B cell (primary cell): ENCODE results near the gene ANKRD29. TPM values are rescaled to one million over a fixed set of nuclear protein-coding genes. Genes with fewer than 3 reads are reported as not detected.

Experiments
- ATAC-seq: fragments of 200-7000 bp; cut with Tn5 transposase; one replicate; pipeline ENCODE4 v1.10.0; 2021; ENCODE audit warnings: low read depth, mild to moderate bottlenecking, moderate number of reproducible peaks, moderate library complexity
- CTCF ChIA-PET: fragments of 350-600 bp; sonication (Branson Sonifier 250); formaldehyde crosslinking; loops from one replicate; lab custom pipeline; 2021; ENCODE audit warnings: antibody characterized with exemption, inconsistent platforms; lab: Charles Lee
- POLR2A ChIA-PET: fragments of 350-600 bp; sonication (Branson Sonifier 250); formaldehyde crosslinking; loops from one replicate; lab custom pipeline; 2021; ENCODE audit warnings: antibody characterized with exemption; lab: Charles Lee
- DNase-seq: peaks from one replicate; pipeline ENCODE4 v3.0.0; 2013
- H2AFZ ChIP-seq: 2 replicates; pipeline ENCODE4 v1.6.1; 2012; ENCODE audit warnings: mild to moderate bottlenecking, low read depth, low read length; ENCODE audit not compliant: insufficient read depth, poor library complexity, severe bottlenecking
- H3K27ac ChIP-seq, 2 donors: 1 replicate in 1 of 2; 2 replicates in 1 of 2; pipeline ENCODE4 v1.5.1; 2012 to 2013; ENCODE audit warnings: low read length in 2 of 2, mild to moderate bottlenecking in 2 of 2, moderate library complexity in 1 of 2
- H3K27me3 ChIP-seq, 4 experiments: fragments of 200-600 bp in 1 of 4; sonication (generic) in 1 of 4; replicated peaks in 1 of 4; 1 replicate in 2 of 4; 2 replicates in 2 of 4; pipeline versions ENCODE4 v1.6.1 to v1.7.0; 2013 to 2016; ENCODE audit warnings: low read length in 3 of 4, mild to moderate bottlenecking in 2 of 4, mixed read lengths in 1 of 4, moderate library complexity in 1 of 4; ENCODE audit not compliant: insufficient read depth in 4 of 4, control insufficient read depth in 3 of 4; ENCODE audit errors: control extremely low read depth in 1 of 4
- H3K36me3 ChIP-seq, 2 experiments: replicated peaks in 1 of 2; 1 replicate in 1 of 2; 2 replicates in 1 of 2; pipeline versions ENCODE4 v1.6.1 to v1.7.1; 2013; ENCODE audit warnings: low read length in 1 of 2; ENCODE audit not compliant: insufficient read depth in 2 of 2, control insufficient read depth in 1 of 2; ENCODE audit errors: control extremely low read depth in 1 of 2, extremely low read depth in 1 of 2
- H3K4me1 ChIP-seq, 2 donors: fragments of 200-600 bp in 1 of 2; sonication (generic) in 1 of 2; 1 replicate in 1 of 2; 2 replicates in 1 of 2; pipeline versions ENCODE4 v1.5.1 to v1.6.1; 2013 to 2017; ENCODE audit warnings: low read length in 2 of 2; ENCODE audit not compliant: control insufficient read depth in 2 of 2, insufficient read depth in 2 of 2
- H3K4me2 ChIP-seq: replicated peaks from 2 replicates; pipeline ENCODE3; 2012; ENCODE audit warnings: mild to moderate bottlenecking, low read depth, low read length; ENCODE audit not compliant: poor library complexity, severe bottlenecking
- H3K4me3 ChIP-seq, 5 experiments: fragments of 200-600 bp in 1 of 5; sonication (generic) in 1 of 5; 1 replicate in 3 of 5; 2 replicates in 2 of 5; pipeline versions ENCODE4 v1.5.1 to v1.7.0; 2011 to 2016; ENCODE audit warnings: low read length in 4 of 5, mild to moderate bottlenecking in 4 of 5, low read depth in 2 of 5, control low read depth in 1 of 5, moderate library complexity in 1 of 5; ENCODE audit not compliant: insufficient read depth in 1 of 5; ENCODE audit errors: control extremely low read depth in 1 of 5, extremely low read depth in 1 of 5
- H3K79me2 ChIP-seq: fragments of 200-600 bp; sonication (generic); one replicate; pipeline ENCODE4 v1.6.0; 2016; ENCODE audit warnings: low read length; ENCODE audit not compliant: control insufficient read depth, insufficient read depth
- H3K9ac ChIP-seq: fragments of 200-600 bp; sonication (generic); 2 replicates; pipeline ENCODE4 v1.6.1; 2017; ENCODE audit warnings: mild to moderate bottlenecking, low read length, moderate library complexity
- H3K9me3 ChIP-seq, 3 donors: one replicate each; pipeline versions ENCODE4 v1.6.1 to v1.7.1; 2013; ENCODE audit warnings: low read length in 2 of 3; ENCODE audit not compliant: control insufficient read depth in 2 of 3, insufficient read depth in 1 of 3; ENCODE audit errors: control extremely low read depth in 1 of 3
- H4K20me1 ChIP-seq: 2 replicates; pipeline ENCODE4 v1.6.0; 2012; ENCODE audit warnings: mild to moderate bottlenecking, low read length; ENCODE audit not compliant: insufficient read depth, control insufficient read depth, poor library complexity, severe bottlenecking
- H3K27ac Mint-ChIP-seq: one replicate; pipeline ENCODE4 v1.8.0; 2021; ENCODE audit warnings: mixed read lengths
- H3K27me3 Mint-ChIP-seq: one replicate; pipeline ENCODE4 v1.8.0; 2021; ENCODE audit warnings: mixed read lengths
- H3K4me1 Mint-ChIP-seq: one replicate; pipeline ENCODE4 v1.8.0; 2021; ENCODE audit warnings: mixed read lengths
- H3K4me3 Mint-ChIP-seq: one replicate; pipeline ENCODE4 v1.8.0; 2021; ENCODE audit warnings: mixed read lengths
- H3K9me3 Mint-ChIP-seq: one replicate; pipeline ENCODE4 v1.8.0; 2022; ENCODE audit warnings: mixed read lengths; ENCODE audit not compliant: insufficient read depth
- CTCF ChIP-seq: fragments of 200-600 bp; IDR thresholded peaks from one replicate; pipeline ENCODE4 v1.8.0; 2022; ENCODE audit warnings: antibody characterized with exemption, mild to moderate bottlenecking
- EZH2 ChIP-seq: IDR thresholded peaks from 2 replicates; pipeline ENCODE4 v1.6.1; 2012; ENCODE audit warnings: borderline replicate concordance, low read depth, mild to moderate bottlenecking, moderate library complexity, low read length; ENCODE audit not compliant: insufficient read depth, poor library complexity, severe bottlenecking
- WGBS: methylation state at CpG from one replicate; pipeline ENCODE4 v1.1.5; 2013; ENCODE audit warnings: missing lambda C conversion rate; ENCODE audit not compliant: insufficient coverage; 5-methylcytosine and 5-hydroxymethylcytosine counted together
- intact Hi-C: fragments of 100-400 bp; cut with micrococcal nuclease; formaldehyde crosslinking; loops from one replicate; pipeline ENCODE4 v1.10.0; 2022
- polyA plus RNA-seq: library from polyadenylated mRNA; depleted of rRNA; stranded (reverse); fragments of >200 nt; gene quantifications from 2 replicates; pipeline ENCODE4 v1.2.3, GENCODE V29; 2012
- total RNA-seq, 2 donors: library from RNA; stranded (reverse); fragments of 120-200 nt in 1 of 2; gene quantifications; 1 replicate in 1 of 2; 2 replicates in 1 of 2; pipeline versions ENCODE4 v1.2.3 to v1.2.4, GENCODE V29; 2013 to 2022

ANKRD29 gene
- total and polyA plus RNA-seq, 2 donors (not counting 1 experiment from before 2014, with no cell fraction given), result not detected

GRCh38 chr18:23556145-23556780, 106.4 kb downstream of the ANKRD29 start:
- ATAC-seq (no peak), DNase-seq (no peak)
- TF ChIP-seq EZH2 (no peak), CTCF (no peak)
- Histone ChIP-seq H3K9me3 (no peaks in the 10 kb centered on the region), H3K27ac (no peak overlapping the region), H2AFZ (no peak overlapping the region), H3K4me2 (no peak overlapping the region), H3K4me1 (no peaks in the 10 kb centered on the region), H4K20me1 (no peaks in the 10 kb centered on the region), H3K9ac (no peak overlapping the region), H3K27me3 (no peaks in the 10 kb centered on the region), H3K79me2 (no peaks in the 10 kb centered on the region), H3K4me3 (no peak overlapping the region), H3K36me3 (peaks cover 2 to 82% of the 10 kb centered on the region in 2 experiments)
- intact Hi-C loops, result no loop called here
- no peaks in the 10 kb centered on the region for H3K9me3 Mint-ChIP-seq
- over 99% methylated on average over 19 of the region's 19 CpGs for WGBS
- no peaks in the 10 kb centered on the region for H3K4me1 Mint-ChIP-seq
- H3K27me3 Mint-ChIP-seq, result no peaks in the 10 kb centered on the region
- CTCF ChIA-PET, result no interaction called here
- POLR2A ChIA-PET, result no interaction called here
- no peak overlapping the region for H3K27ac Mint-ChIP-seq
- no peak overlapping the region for H3K4me3 Mint-ChIP-seq

GRCh38 chr18:23553887-23554286, 108.8 kb downstream of the ANKRD29 start:
- DNase-seq (no peak), ATAC-seq (no peak)
- Histone ChIP-seq H2AFZ (no peak overlapping the region), H4K20me1 (no peaks in the 10 kb centered on the region), H3K79me2 (no peaks in the 10 kb centered on the region), H3K4me3 (no peak overlapping the region), H3K27me3 (no peaks in the 10 kb centered on the region), H3K4me2 (no peak overlapping the region), H3K9me3 (no peaks in the 10 kb centered on the region), H3K27ac (no peak overlapping the region), H3K36me3 (peaks cover 4 to 74% of the 10 kb centered on the region in 2 experiments), H3K4me1 (no peaks in the 10 kb centered on the region), H3K9ac (no peak overlapping the region)
- CTCF ChIA-PET, result interaction anchor here (0.5 kb wide), 1 partner anchor 59 kb away, joined by 3 read pairs; no protein-coding TSS in a partner anchor
- H3K4me3 Mint-ChIP-seq, result no peak overlapping the region
- no peak for TF ChIP-seq CTCF
- no peak for TF ChIP-seq EZH2
- no peaks in the 10 kb centered on the region for H3K9me3 Mint-ChIP-seq
- H3K27ac Mint-ChIP-seq, result no peak overlapping the region
- POLR2A ChIA-PET, result no interaction called here
- H3K27me3 Mint-ChIP-seq, result no peaks in the 10 kb centered on the region
- H3K4me1 Mint-ChIP-seq, result no peaks in the 10 kb centered on the region
- 94% methylated on average over 5 of the region's 6 CpGs for WGBS
- intact Hi-C loops, result no loop called here
